Left lung (tissue), 10 donors: ENCODE results near the gene STK40. TPM values are rescaled to one million over a fixed set of nuclear protein-coding genes. Genes with fewer than 3 reads are reported as not detected.

ENCODE experiments used
- ATAC-seq: fragments of 200-7000 bp; cut with Tn5 transposase; one replicate; pipeline ENCODE4 v1.9.1; 2020; ENCODE audit warnings: moderate library complexity
- DNase-seq, 4 donors: peaks; one replicate each; pipeline ENCODE4 v3.0.0-alpha.2; 2013 to 2020
- H3K27ac ChIP-seq, 2 donors: fragments of 200-600 bp; sonication (generic) in 1 of 2; one replicate each; pipeline versions ENCODE4 v1.5.0 to v1.8.0; 2020 to 2021
- H3K27me3 ChIP-seq, 2 donors: fragments of 200-600 bp; sonication (generic) in 1 of 2; one replicate each; pipeline versions ENCODE4 v1.5.0 to v1.8.0; 2020 to 2021
- H3K36me3 ChIP-seq, 2 donors: fragments of 200-600 bp; sonication (generic) in 1 of 2; one replicate each; pipeline versions ENCODE4 v1.5.0 to v1.8.0; 2020 to 2021
- H3K4me1 ChIP-seq, 2 donors: fragments of 200-600 bp; one replicate each; pipeline ENCODE4 v1.8.0; 2021
- H3K4me3 ChIP-seq, 2 donors: fragments of 200-600 bp; sonication (generic) in 1 of 2; one replicate each; pipeline versions ENCODE4 v1.5.0 to v1.8.0; 2020 to 2021; ENCODE audit warnings: mild to moderate bottlenecking in 1 of 2
- H3K9me3 ChIP-seq, 2 donors: fragments of 200-600 bp; sonication (generic) in 1 of 2; one replicate each; pipeline versions ENCODE4 v1.5.0 to v1.8.0; 2020 to 2021
- CTCF ChIP-seq, 2 donors: fragments of 200-600 bp; sonication (generic) in 1 of 2; IDR thresholded peaks; one replicate each; pipeline versions ENCODE4 v1.5.0 to v1.8.0; 2021; ENCODE audit warnings: antibody characterized with exemption in 2 of 2
- intact Hi-C, 2 donors: fragments of 100-400 bp; cut with DNase I; formaldehyde crosslinking; loops; one replicate each; pipeline versions ENCODE4 v1.11.2 to v1.14.2; 2022
- polyA plus RNA-seq, 6 donors: library from polyadenylated mRNA; unstranded; fragments of 120-200 nt; gene quantifications; one replicate each; pipeline ENCODE4 v1.2.1, GENCODE V29; 2013; ENCODE audit not compliant: insufficient read length in 6 of 6
- total RNA-seq, 2 donors: library from RNA; stranded (reverse); fragmentation: NEBNext Ultra II Directional; extraction: Animal tissue kit (Norgen Biotek cat#: 25700); gene quantifications; one replicate each; pipeline ENCODE4 v1.2.1, GENCODE V29; 2021
- donor health status: DM: no; HTN: yes; CAD: no.
- donor health status: DM: no; HTN: no; CAD: no.

Gene STK40
- total and polyA plus RNA-seq, 8 donors, result 29.3 to 97.7 (median 35.7) TPM

GRCh38 chr1:36377791-36378492 lies 7.8 kb downstream of the STK40 start:
- intact Hi-C loops, result no loop called here
- ATAC-seq, result no peak
- H3K27ac ChIP-seq, result peak overlapping the region in 1 of 2 donors; percentile 87

GRCh38 chr1:36372617-36373016 lies 13.1 kb downstream of the STK40 start:
- intact Hi-C loops, result no loop called here
- DNase-seq (no peak), ATAC-seq (no peak)
- TF ChIP-seq CTCF (IDR thresholded peaks at IDR 0.05), result no peak
- peak overlapping the region; percentile 93 to 96 for H3K27ac ChIP-seq
- H3K4me3 ChIP-seq, result no peak overlapping the region
- no peaks in the 10 kb centered on the region for H3K27me3 ChIP-seq
- no peaks in the 10 kb centered on the region for H3K9me3 ChIP-seq
- peaks cover 34 to 97% of the 10 kb centered on the region in 2 donors for H3K4me1 ChIP-seq
- H3K36me3 ChIP-seq, result peaks cover 0 to 16% of the 10 kb centered on the region in 2 donors

More at GRCh38 chr1:36377791-36378492, 7.8 kb downstream of the STK40 start:
- H3K9me3 ChIP-seq, result no peaks in the 10 kb centered on the region
- peaks cover 0 to 6% of the 10 kb centered on the region in 2 donors for H3K36me3 ChIP-seq
- no peaks in the 10 kb centered on the region for H3K27me3 ChIP-seq
- peaks cover 22 to 93% of the 10 kb centered on the region in 2 donors for H3K4me1 ChIP-seq
- no peak for TF ChIP-seq CTCF (IDR thresholded peaks at IDR 0.05)
- H3K4me3 ChIP-seq, result no peak overlapping the region
- DNase-seq, result no peak

GRCh38 chr1:36369061-36369861 lies 16.5 kb downstream of the STK40 start:
- no peaks in the 10 kb centered on the region for H3K27me3 ChIP-seq
- intact Hi-C loops, result no loop called here
- ATAC-seq (peak; percentile 60), DNase-seq (peak in 3 of 4 donors; percentile 65 to 72 (median 66))
- peak; percentile 91 to 95 for TF ChIP-seq CTCF (IDR thresholded peaks at IDR 0.05)
- peaks cover 0 to 16% of the 10 kb centered on the region in 2 donors for H3K36me3 ChIP-seq
- no peaks in the 10 kb centered on the region for H3K9me3 ChIP-seq
- H3K4me3 ChIP-seq, result no peak overlapping the region
- peaks cover 39 to 100% of the 10 kb centered on the region in 2 donors for H3K4me1 ChIP-seq
- peak overlapping the region in 1 of 2 donors; percentile 96 for H3K27ac ChIP-seq

- no peak for TF ChIP-seq CTCF (IDR thresholded peaks at IDR 0.05)
- Histone ChIP-seq H3K4me1 (peaks cover 24 to 91% of the 10 kb centered on the region in 2 donors), H3K9me3 (no peaks in the 10 kb centered on the region), H3K27ac (no peak overlapping the region), H3K27me3 (no peaks in the 10 kb centered on the region), H3K4me3 (no peak overlapping the region), H3K36me3 (peaks cover 0 to 24% of the 10 kb centered on the region in 2 donors)
- DNase-seq, result no peak
- intact Hi-C loops, result no loop called here
- no peak for ATAC-seq
Observed at GRCh38 chr1:36367798-36368197, 17.9 kb downstream of the STK40 start.

GRCh38 chr1:36367066-36367465 lies 18.7 kb downstream of the STK40 start:
- no peak for TF ChIP-seq CTCF (IDR thresholded peaks at IDR 0.05)
- ATAC-seq (no peak), DNase-seq (no peak)
- intact Hi-C loops, result no loop called here
- peak overlapping the region in 1 of 2 donors; percentile 85 for H3K27ac ChIP-seq
- H3K27me3 ChIP-seq, result no peaks in the 10 kb centered on the region
- no peak overlapping the region for H3K4me3 ChIP-seq
- H3K4me1 ChIP-seq, result peaks cover 19 to 83% of the 10 kb centered on the region in 2 donors
- H3K9me3 ChIP-seq, result no peaks in the 10 kb centered on the region
- peaks cover 0 to 32% of the 10 kb centered on the region in 2 donors for H3K36me3 ChIP-seq
